Vagina (tissue), 2 donors: ENCODE results near the gene ZNF785.

Experiments
- CTCF ChIP-seq, 3 experiments: fragments of 450-650 bp in 2 of 3; fragments of 200-600 bp in 1 of 3; sonication (generic) in 1 of 3; IDR thresholded peaks; one replicate each; pipeline ENCODE4 v1.5.1; 2017 to 2019; ENCODE audit warnings: antibody characterized with exemption in 3 of 3, mild to moderate bottlenecking in 2 of 3, moderate library complexity in 2 of 3
- POLR2A ChIP-seq, 2 donors: fragments of 450-650 bp; IDR thresholded peaks; one replicate each; pipeline ENCODE4 v1.6.1; 2017; ENCODE audit warnings: antibody characterized with exemption in 2 of 2, mild to moderate bottlenecking in 2 of 2, moderate library complexity in 2 of 2
- POLR2AphosphoS5 ChIP-seq, 2 donors: sonication (generic); formaldehyde crosslinking; IDR thresholded peaks; one replicate each; pipeline ENCODE4 v1.9.0; 2017; ENCODE audit warnings: antibody characterized with exemption in 2 of 2, mild to moderate bottlenecking in 2 of 2, low read depth in 1 of 2; ENCODE audit not compliant: insufficient read depth in 1 of 2

- TF ChIP-seq POLR2AphosphoS5 (IDR thresholded peaks at IDR 0.05; ENCODE audit: insufficient read depth in 1 of 2, low read depth in 1 of 2) (no peak), POLR2A (IDR thresholded peaks at IDR 0.05) (no peak), CTCF (IDR thresholded peaks at IDR 0.05) (no peak)
These were observed 20.0 kb downstream of the ZNF785 start for GRCh38 chr16:30565526-30565925.
